Fibroblast of skin of abdomen (primary cell): ENCODE results near the gene SRGAP2. TPM values are rescaled to one million over a fixed set of nuclear protein-coding genes. Genes with fewer than 3 reads are reported as not detected.
A peak's percentile ranks its signal among the peaks of the same experiment; 100 is the strongest.
"Not testable (repeated sequence)": the region's sequence is repeated elsewhere in the genome, so short reads cannot be mapped to it uniquely, and the experiment has no call there.

Experiments used
- DNase-seq: peaks from one replicate; pipeline ENCODE4 v3.0.0-alpha.2; 2013
- polyA plus RNA-seq, 2 experiments: library from polyadenylated mRNA; unstranded; fragments of 120-200 nt; gene quantifications; one replicate each; pipeline ENCODE4 v1.2.1, GENCODE V29; 2013; ENCODE audit not compliant: insufficient read length in 2 of 2

SRGAP2 gene
- polyA plus RNA-seq (2013, experiment 1 of 2; ENCODE audit: insufficient read length): 54.8 TPM
- polyA plus RNA-seq (2013, experiment 2 of 2; ENCODE audit: insufficient read length): 53.1 TPM

DNA sequence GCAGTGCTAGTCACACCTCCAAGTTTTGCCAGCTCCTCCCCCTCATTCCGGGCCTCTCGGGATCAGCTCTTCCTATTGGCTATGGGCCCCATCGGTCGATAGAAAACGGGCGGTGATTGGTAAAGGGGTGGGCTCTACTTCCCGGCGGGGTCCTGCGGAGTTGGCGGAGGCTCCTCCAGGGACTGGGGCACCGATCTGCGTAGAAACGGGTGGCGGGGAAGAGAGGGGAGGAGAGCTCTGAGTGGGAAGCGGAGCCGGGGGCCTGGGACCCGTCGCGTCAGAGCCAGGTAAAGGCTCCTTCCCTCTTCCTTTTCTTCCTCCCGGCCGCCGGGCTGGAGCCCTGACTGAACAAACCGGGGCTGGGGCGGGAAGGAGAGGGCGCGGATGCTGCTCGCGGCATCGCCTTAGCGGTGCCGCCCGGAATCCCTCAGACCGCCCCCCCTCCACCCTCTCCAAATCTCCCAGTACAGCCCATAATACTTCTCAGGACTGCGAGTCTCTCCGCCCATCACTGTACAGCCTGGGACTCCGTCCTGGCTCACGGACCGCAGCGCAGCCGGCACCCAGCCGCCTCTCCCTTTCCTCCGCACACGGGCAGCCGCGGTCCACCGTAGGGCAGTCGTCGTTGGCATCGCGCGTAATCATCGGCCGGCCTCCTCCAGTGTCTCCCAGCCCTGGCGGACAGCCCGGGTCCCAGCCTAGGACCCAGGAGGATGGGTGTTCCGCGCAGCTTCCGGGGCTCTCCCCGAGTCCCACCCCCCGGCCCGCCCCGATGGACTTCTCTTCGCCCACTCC lies at the start of gene SRGAP2:
Gene SRGAP2, plus strand, starts transcription at position 178 of the 795 bp plus-strand sequence. CDS start 2,430 bp downstream, outside the sequence.
- DNase-seq: peak; percentile 67

- not testable (repeated sequence) for DNase-seq
Measured at GRCh38 chr1:206167350-206168029, 35.9 kb upstream of the SRGAP2 start.

- peak; percentile 20 for DNase-seq
Measured at GRCh38 chr1:206169794-206170193, 33.5 kb upstream of the SRGAP2 start.

- not testable (repeated sequence) for DNase-seq
Measured at GRCh38 chr1:206173110-206173719, 30.1 kb upstream of the SRGAP2 start.

- DNase-seq: peak; percentile 23
Measured at GRCh38 chr1:206174182-206174868, 29.0 kb upstream of the SRGAP2 start.

DNA sequence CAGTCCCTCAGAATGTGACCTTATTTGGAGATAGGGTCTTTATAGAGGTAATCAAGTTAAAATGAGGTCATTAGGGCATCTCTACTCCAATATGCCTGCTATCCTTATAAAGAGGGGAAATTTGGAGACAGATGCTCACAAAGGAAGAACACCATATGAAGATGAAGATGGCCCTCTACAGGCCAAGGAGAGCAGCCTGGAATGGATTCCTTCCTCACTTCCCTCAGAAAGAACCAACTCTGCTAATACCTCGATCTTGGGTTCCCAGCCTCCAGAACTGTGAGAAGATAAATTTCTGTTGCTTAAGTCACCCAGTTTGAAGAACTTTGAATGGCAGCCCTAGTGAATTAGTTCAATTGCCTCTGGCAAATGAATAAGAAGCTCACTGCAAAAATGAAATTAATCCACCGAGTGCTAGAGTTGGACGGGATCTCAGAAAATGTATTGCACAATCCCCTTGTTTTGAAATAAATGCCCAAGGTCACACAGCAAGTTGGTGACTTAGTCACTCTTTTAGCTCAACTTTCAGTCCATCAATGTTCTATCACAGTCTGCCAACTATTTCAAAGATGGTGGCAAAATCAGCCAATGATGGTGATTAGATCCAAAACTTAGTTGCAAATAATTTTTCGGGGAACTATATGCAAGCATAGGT lies 27.8 kb upstream of the SRGAP2 start:
- peak; percentile 37 for DNase-seq

- not testable (repeated sequence) for DNase-seq
Measured at GRCh38 chr1:206176114-206176502, 27.2 kb upstream of the SRGAP2 start.

GRCh38 chr1:206178061-206178989 lies 25.0 kb upstream of the SRGAP2 start:
- DNase-seq: peak; percentile 43

- DNase-seq: not testable (repeated sequence)
Measured at GRCh38 chr1:206179666-206180065, 23.7 kb upstream of the SRGAP2 start.

DNA sequence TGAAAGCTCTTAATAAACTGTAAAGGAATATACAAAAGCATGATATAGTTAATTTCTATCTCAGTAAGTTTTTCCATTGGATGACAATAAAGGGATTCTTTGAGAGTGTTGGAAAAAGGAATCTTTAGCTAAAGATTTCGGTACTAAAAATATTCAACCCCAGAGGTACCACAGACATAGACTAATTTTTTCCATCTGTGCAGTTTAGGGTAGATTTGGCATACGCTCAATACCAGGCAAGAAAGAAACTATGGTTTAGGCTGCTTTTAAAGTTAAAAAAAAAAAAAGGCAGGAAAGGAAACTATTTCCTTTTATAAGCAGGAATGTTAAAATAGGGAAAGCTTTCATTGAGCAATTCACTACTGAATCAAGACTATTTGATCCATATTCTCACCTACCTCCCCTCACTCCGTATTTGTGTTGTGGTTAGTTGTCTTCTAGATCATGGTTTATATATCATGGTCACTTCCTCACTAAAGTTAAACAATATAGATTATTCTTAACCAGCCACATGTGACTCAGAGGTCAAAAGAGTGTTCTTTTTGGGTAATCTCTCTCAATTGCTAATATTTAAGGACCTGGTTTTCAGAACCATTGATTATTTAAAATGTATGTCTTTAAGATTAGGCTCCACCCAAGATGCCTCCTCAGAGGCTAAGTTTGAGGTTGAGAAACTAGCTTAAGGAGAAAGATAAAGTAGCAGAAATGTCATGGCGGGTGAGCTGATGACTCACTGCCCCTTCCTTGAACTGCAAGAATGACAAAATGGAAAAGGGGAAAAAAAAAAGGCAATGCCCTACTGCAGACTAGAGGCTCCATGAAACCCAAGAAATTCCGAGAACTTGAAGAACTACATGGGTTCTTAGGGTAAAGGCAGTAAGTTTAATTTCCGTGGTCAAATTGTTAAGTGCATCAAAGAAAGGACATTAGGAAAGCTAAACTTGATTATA lies 20.7 kb upstream of the SRGAP2 start:
- DNase-seq: peak; percentile 45

DNA sequence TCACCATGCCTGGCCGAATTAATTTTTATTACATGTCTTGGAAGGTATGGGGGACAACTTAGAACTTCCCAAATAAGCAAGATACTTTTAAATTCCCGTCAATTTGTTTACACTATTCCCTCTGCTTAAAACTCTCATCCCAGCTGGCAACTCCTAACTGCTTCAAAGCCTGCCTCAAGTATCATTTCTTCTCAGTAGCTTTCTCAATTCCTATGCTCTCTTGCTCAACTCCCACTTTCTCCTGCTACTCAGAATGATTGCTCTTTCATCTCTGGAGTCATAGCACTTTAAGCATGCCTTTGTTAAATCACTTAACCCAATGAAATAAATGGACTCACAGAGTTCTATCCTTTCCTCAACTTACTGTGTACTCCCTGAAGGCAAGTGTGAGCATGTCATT lies 19.6 kb upstream of the SRGAP2 start:
- not testable (repeated sequence) for DNase-seq

DNA sequence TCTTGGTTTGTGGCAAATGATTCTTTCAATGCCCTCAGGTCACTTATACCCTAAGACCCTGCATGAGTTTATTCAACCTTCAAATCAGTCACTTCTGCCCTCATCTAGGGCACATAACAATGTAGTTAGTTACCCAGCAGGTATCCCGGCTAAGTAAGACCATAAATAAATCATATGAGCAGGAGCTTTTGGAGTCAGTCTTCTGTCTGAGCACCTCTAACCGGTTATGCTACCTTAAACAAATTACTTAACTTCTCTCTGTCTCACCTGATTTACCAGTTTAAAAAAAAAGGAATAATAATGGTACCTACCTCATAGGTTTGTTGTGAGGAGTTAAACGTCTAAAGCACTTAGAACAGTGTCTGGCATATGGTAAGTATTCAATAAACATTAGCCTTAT lies 17.6 kb upstream of the SRGAP2 start:
- DNase-seq: not testable (repeated sequence)

GRCh38 chr1:206186826-206187225 lies 16.5 kb upstream of the SRGAP2 start:
- DNase-seq: not testable (repeated sequence)

DNA sequence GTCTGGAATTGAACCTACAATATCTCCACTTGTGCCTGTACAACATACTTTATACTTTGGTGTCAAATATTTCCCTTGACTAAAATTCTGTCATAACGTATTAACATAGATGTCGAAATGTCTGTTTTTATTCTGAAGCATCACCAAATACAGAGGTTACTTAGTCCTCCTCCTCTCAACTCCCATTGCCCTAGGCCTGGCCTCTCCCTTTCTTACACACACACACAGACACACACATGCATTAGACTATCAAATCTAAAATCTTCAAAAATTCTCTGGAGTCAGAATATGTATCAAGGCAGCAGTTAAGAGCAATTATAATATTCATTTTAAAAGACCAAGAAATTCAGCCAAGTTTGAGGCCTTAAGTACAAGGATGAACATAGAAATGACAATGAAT lies 8.2 kb upstream of the SRGAP2 start:
- DNase-seq: not testable (repeated sequence)

DNA sequence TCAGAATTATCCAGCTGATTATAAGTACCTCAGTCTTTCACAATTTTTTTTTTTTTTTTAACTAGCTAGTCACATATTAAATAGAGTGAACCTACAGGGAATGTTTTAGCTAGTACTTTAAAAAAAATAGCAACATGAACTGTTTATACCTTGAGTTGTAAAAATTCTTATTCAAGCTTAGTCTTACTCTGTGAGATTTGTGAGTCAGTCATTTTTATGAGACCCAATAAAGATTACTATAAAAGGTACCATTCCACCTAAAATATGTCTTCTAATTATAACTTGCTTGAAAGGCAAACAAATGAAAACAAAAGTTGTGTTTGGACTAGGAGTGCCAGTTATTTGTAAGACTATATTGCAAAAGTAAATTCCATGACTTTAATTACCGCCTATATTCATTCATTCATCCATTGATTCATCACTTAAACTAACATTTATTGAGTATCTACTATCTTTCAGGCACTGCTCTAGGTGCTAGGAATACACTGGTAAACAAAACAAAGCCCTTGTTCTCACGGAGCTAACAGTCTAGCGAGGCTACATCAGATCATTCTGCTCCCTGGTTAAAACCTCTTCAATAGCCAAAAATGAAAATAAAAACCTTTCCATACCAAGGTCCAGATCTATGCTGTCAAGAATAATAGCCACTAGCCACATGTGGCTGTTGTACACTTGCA lies 6.5 kb upstream of the SRGAP2 start:
- DNase-seq: not testable (repeated sequence)

- DNase-seq: peak; percentile 100
Measured at GRCh38 chr1:206202789-206203363, 465 bp upstream of the SRGAP2 start, which contains the start of gene FAM72A. TSS of gene FAM72A (minus strand) at chr1:206202839. CDS start at chr1:206202025, 814 bp downstream.

DNA sequence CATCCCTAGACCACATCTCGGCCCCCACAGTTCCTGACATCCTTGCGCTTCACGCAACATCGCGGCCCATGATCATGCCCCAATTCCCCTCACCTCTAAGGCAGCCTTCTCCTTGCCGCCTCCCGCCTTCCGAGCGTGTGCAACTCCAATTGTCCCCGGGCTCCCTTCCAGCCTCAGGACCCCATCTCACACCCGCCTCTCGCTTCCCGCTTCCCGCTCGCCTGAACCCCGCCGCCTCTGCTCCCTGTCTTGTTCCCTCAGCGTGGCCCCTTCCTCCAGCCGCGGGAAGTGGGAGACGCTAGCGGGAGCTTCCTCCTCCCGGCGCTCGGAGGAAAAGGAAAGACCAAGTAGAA lies 794 bp downstream of the SRGAP2 start:
- DNase-seq: not testable (repeated sequence)

GRCh38 chr1:206204871-206205270 lies 1.5 kb downstream of the SRGAP2 start:
- DNase-seq: peak; percentile 3

DNA sequence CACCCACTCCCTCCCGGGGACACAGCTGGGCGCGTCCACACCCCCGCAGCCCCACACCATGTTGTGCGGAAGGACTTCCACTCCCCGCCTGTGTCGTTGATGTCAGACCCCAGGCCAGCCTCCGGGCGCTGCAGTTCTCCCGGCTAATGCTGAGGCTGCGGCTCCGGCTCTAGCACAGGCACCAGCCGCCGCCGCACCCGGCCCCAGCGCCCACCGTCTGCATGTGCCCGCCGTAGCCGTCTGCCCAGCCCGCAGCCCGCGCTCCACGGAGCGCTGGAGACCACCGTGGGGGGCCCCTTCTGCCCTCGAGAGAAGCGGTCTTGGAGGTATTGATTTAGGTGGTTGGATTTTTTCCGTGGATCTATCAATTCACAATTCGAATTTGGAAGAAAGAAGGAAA lies 2.2 kb downstream of the SRGAP2 start:
- DNase-seq: not testable (repeated sequence)
